GM23338 (cell line): ENCODE results near the gene PARVA. TPM values are rescaled to one million over a fixed set of nuclear protein-coding genes. Genes with fewer than 3 reads are reported as not detected.

Source experiments
- ATAC-seq: fragments of 200-7000 bp; cut with Tn5 transposase; 3 replicates; pipeline ENCODE4 v1.9.1; 2020
- DNase-seq: peaks from one replicate; pipeline ENCODE4 v3.0.0-alpha.2; 2015; ENCODE audit warnings: low spot score
- H2AFZ ChIP-seq: fragments of 200-600 bp; sonication (generic); 2 replicates; pipeline ENCODE4 v1.8.0; 2016; ENCODE audit warnings: antibody characterized with exemption, mild to moderate bottlenecking, moderate library complexity
- H3F3A ChIP-seq: fragments of 200-600 bp; sonication (generic); replicated peaks from 2 replicates; pipeline ENCODE4 v1.8.0; 2017; ENCODE audit warnings: antibody characterized with exemption, mixed run types, low read depth
- H3K27ac ChIP-seq: fragments of 200-600 bp; sonication (generic); 2 replicates; pipeline ENCODE4 v1.6.1; 2016; ENCODE audit warnings: low read depth
- H3K27me3 ChIP-seq: fragments of 200-600 bp; sonication (generic); 2 replicates; pipeline ENCODE4 v1.8.0; 2016; ENCODE audit warnings: mild to moderate bottlenecking, mixed run types, moderate library complexity; ENCODE audit not compliant: insufficient read depth
- H3K36me3 ChIP-seq: fragments of 200-600 bp; sonication (generic); 2 replicates; pipeline ENCODE4 v1.8.0; 2016; ENCODE audit warnings: mild to moderate bottlenecking; ENCODE audit not compliant: insufficient read depth
- H3K4me1 ChIP-seq: fragments of 200-600 bp; sonication (generic); 2 replicates; pipeline ENCODE4 v1.8.0; 2016; ENCODE audit warnings: mild to moderate bottlenecking, moderate library complexity; ENCODE audit not compliant: insufficient read depth
- H3K4me2 ChIP-seq: fragments of 200-600 bp; sonication (generic); 2 replicates; pipeline ENCODE4 v1.7.1; 2017; ENCODE audit warnings: mixed run types
- H3K4me3 ChIP-seq: fragments of 200-600 bp; sonication (generic); 2 replicates; pipeline ENCODE4 v1.6.1; 2016; ENCODE audit warnings: mixed run types
- H3K79me2 ChIP-seq: fragments of 200-600 bp; sonication (generic); replicated peaks from 2 replicates; pipeline ENCODE4 v1.8.0; 2017; ENCODE audit warnings: mild to moderate bottlenecking; ENCODE audit not compliant: insufficient read depth
- H3K9me2 ChIP-seq: fragments of 200-600 bp; sonication (generic); 2 replicates; pipeline ENCODE4 v1.8.0; 2017; ENCODE audit not compliant: insufficient read depth
- H4K20me1 ChIP-seq: fragments of 200-600 bp; sonication (generic); replicated peaks from 2 replicates; pipeline ENCODE4 v1.8.0; 2017; ENCODE audit warnings: mild to moderate bottlenecking; ENCODE audit not compliant: insufficient read depth
- H3K27ac Mint-ChIP-seq: 2 replicates; pipeline ENCODE4 v1.8.0; 2020; ENCODE audit warnings: inconsistent platforms, mild to moderate bottlenecking, moderate library complexity, mixed read lengths
- H3K27me3 Mint-ChIP-seq: 3 replicates; pipeline ENCODE4 v1.8.0; 2022; ENCODE audit warnings: low read depth, mild to moderate bottlenecking, moderate library complexity, mixed read lengths, inconsistent platforms; ENCODE audit not compliant: insufficient read depth, poor library complexity
- H3K36me3 Mint-ChIP-seq: 3 replicates; pipeline ENCODE4 v1.8.0; 2021; ENCODE audit warnings: low read depth, mild to moderate bottlenecking, inconsistent platforms, moderate library complexity, mixed read lengths
- H3K4me1 Mint-ChIP-seq: 3 replicates; pipeline ENCODE4 v1.8.0; 2020; ENCODE audit warnings: mild to moderate bottlenecking, inconsistent platforms, mixed read lengths
- H3K4me3 Mint-ChIP-seq: 3 replicates; pipeline ENCODE4 v1.8.0; 2021; ENCODE audit warnings: moderate library complexity, mild to moderate bottlenecking, inconsistent platforms, mixed read lengths
- H3K9me3 Mint-ChIP-seq: 3 replicates; pipeline ENCODE4 v1.8.0; 2020; ENCODE audit warnings: moderate library complexity, mild to moderate bottlenecking, inconsistent platforms, mixed read lengths
- CTCF ChIP-seq, 2 experiments: fragments of 200-600 bp in 1 of 2; sonication (generic) in 1 of 2; conservative IDR thresholded peaks; 2 replicates each; pipeline versions ENCODE4 v1.5.1 to v1.6.1; 2016 to 2017; ENCODE audit warnings: antibody characterized with exemption in 2 of 2, low read depth in 2 of 2, mild to moderate bottlenecking in 2 of 2, moderate library complexity in 1 of 2
- ETS1 ChIP-seq: IDR thresholded peaks from 2 replicates; pipeline ENCODE4 v1.6.1; 2016; ENCODE audit warnings: antibody characterized with exemption
- EZH2 ChIP-seq: fragments of 200-600 bp; sonication (generic); IDR thresholded peaks from one replicate; pipeline ENCODE4 v1.8.0; 2017; ENCODE audit warnings: antibody characterized with exemption, mild to moderate bottlenecking, low read depth; ENCODE audit not compliant: unreplicated experiment
- EZH2phosphoT487 ChIP-seq: fragments of 200-600 bp; sonication (generic); IDR thresholded peaks from one replicate; pipeline ENCODE4 v1.8.1; 2018; ENCODE audit warnings: antibody characterized with exemption; ENCODE audit not compliant: unreplicated experiment
- JUNB ChIP-seq: IDR thresholded peaks from one replicate; pipeline ENCODE4 v1.6.1; 2016; ENCODE audit warnings: antibody characterized with exemption; ENCODE audit not compliant: unreplicated experiment
- POLR2AphosphoS5 ChIP-seq: IDR thresholded peaks from 2 replicates; pipeline ENCODE4 v1.6.1; 2016; ENCODE audit warnings: antibody characterized with exemption, low read depth
- REST ChIP-seq: IDR thresholded peaks from one replicate; pipeline ENCODE4 v1.6.1; 2018; ENCODE audit warnings: antibody characterized with exemption; ENCODE audit not compliant: unreplicated experiment
- ZNF114 ChIP-seq: fragments of 250-450 bp; sonication (Bioruptor Pico); IDR thresholded peaks from 2 replicates; pipeline ENCODE4 v1.5.0; 2020; ENCODE audit warnings: mild to moderate bottlenecking, moderate library complexity
- polyA plus RNA-seq: library from polyadenylated mRNA; unstranded; fragments of >200 nt; fragmentation: Nextera tagmentation; extraction: Ambion mirVana; gene quantifications from 2 replicates; pipeline ENCODE4 v1.2.1, GENCODE V29; 2016
- total RNA-seq: library from RNA; depleted of rRNA; stranded (reverse); fragments of >200 nt; shearing (Covaris generic); gene quantifications from 2 replicates; pipeline ENCODE4 v1.2.3, GENCODE V29; 2014
- TF ChIP-seq, protein P1 (sequence below): fragments of 250-450 bp; sonication (Bioruptor Pico); IDR thresholded peaks from 2 replicates; pipeline ENCODE4 v1.5.0; 2020; ENCODE audit warnings: mild to moderate bottlenecking, moderate library complexity

Gene PARVA
- total and polyA plus RNA-seq, 2 experiments from 2014 or later = 5.8 to 6.9 TPM

GRCh38 chr11:12411393-12411792 lies 34.0 kb downstream of the PARVA start (continued):
- TF ChIP-seq ETS1 (no peak), EZH2 (no peak), EZH2phosphoT487 (no peak), CTCF (conservative IDR thresholded peaks at IDR 0.05; ENCODE audit: low read depth in 2 of 2) (no peak), ZNF114 (CRISPR knock-in tag) (no peak)

GRCh38 chr11:12411806-12412727 lies 34.7 kb downstream of the PARVA start:
- Mint-ChIP-seq H3K4me3 (no peak overlapping the region; the same call in 2 of the 3 replicates), H3K27ac (peak overlapping the region; percentile 92), H3K9me3 (no peaks in the 10 kb centered on the region), H3K4me1 (peaks cover 47% of the 10 kb centered on the region), H3K36me3 (no peaks in the 10 kb centered on the region), H3K27me3 (peaks cover 11% of the 10 kb centered on the region)
- no peaks in the 10 kb centered on the region for H3K27me3 ChIP-seq
- peaks cover 23% of the 10 kb centered on the region for H3K4me1 ChIP-seq
- H3K36me3 ChIP-seq = no peaks in the 10 kb centered on the region
- peak overlapping the region; percentile 20; the same call in 1 of the 2 replicates for H3K4me2 ChIP-seq
- no peaks in the 10 kb centered on the region for H3K9me2 ChIP-seq
- no peak overlapping the region for H3K4me3 ChIP-seq
- H3F3A ChIP-seq = no peaks in the 10 kb centered on the region
- H4K20me1 ChIP-seq = no peaks in the 10 kb centered on the region
- H3K79me2 ChIP-seq = no peaks in the 10 kb centered on the region
- peak overlapping the region; percentile 72; the same call in 1 of the 2 replicates for H3K27ac ChIP-seq
- no peak overlapping the region for H2AFZ ChIP-seq
- ATAC-seq (peak; percentile 95), DNase-seq (peak; percentile 90)
- TF ChIP-seq REST (no peak), POLR2AphosphoS5 (no peak), JUNB (no peak)
- TF ChIP-seq, protein P1, sequence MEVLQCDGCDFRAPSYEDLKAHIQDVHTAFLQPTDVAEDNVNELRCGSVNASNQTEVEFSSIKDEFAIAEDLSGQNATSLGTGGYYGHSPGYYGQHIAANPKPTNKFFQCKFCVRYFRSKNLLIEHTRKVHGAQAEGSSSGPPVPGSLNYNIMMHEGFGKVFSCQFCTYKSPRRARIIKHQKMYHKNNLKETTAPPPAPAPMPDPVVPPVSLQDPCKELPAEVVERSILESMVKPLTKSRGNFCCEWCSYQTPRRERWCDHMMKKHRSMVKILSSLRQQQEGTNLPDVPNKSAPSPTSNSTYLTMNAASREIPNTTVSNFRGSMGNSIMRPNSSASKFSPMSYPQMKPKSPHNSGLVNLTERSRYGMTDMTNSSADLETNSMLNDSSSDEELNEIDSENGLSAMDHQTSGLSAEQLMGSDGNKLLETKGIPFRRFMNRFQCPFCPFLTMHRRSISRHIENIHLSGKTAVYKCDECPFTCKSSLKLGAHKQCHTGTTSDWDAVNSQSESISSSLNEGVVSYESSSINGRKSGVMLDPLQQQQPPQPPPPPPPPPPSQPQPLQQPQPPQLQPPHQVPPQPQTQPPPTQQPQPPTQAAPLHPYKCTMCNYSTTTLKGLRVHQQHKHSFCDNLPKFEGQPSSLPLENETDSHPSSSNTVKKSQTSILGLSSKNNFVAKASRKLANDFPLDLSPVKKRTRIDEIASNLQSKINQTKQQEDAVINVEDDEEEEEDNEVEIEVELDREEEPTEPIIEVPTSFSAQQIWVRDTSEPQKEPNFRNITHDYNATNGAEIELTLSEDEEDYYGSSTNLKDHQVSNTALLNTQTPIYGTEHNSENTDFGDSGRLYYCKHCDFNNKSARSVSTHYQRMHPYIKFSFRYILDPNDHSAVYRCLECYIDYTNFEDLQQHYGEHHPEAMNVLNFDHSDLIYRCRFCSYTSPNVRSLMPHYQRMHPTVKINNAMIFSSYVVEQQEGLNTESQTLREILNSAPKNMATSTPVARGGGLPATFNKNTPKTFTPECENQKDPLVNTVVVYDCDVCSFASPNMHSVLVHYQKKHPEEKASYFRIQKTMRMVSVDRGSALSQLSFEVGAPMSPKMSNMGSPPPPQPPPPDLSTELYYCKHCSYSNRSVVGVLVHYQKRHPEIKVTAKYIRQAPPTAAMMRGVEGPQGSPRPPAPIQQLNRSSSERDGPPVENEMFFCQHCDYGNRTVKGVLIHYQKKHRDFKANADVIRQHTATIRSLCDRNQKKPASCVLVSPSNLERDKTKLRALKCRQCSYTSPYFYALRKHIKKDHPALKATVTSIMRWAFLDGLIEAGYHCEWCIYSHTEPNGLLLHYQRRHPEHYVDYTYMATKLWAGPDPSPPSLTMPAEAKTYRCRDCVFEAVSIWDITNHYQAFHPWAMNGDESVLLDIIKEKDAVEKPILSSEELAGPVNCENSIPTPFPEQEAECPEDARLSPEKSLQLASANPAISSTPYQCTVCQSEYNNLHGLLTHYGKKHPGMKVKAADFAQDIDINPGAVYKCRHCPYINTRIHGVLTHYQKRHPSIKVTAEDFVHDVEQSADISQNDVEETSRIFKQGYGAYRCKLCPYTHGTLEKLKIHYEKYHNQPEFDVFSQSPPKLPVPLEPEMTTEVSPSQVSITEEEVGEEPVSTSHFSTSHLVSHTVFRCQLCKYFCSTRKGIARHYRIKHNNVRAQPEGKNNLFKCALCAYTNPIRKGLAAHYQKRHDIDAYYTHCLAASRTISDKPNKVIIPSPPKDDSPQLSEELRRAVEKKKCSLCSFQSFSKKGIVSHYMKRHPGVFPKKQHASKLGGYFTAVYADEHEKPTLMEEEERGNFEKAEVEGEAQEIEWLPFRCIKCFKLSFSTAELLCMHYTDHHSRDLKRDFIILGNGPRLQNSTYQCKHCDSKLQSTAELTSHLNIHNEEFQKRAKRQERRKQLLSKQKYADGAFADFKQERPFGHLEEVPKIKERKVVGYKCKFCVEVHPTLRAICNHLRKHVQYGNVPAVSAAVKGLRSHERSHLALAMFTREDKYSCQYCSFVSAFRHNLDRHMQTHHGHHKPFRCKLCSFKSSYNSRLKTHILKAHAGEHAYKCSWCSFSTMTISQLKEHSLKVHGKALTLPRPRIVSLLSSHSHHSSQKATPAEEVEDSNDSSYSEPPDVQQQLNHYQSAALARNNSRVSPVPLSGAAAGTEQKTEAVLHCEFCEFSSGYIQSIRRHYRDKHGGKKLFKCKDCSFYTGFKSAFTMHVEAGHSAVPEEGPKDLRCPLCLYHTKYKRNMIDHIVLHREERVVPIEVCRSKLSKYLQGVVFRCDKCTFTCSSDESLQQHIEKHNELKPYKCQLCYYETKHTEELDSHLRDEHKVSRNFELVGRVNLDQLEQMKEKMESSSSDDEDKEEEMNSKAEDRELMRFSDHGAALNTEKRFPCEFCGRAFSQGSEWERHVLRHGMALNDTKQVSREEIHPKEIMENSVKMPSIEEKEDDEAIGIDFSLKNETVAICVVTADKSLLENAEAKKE (CRISPR knock-in tag) = peak; percentile 61
